ENCODE measurements around the gene IQUB.

Gene IQUB

GRCh38 chr7:123440101-123440548 is 94.3 kb downstream of the IQUB start:
- TF ChIP-seq CTCF (IDR thresholded peaks at IDR 0.05; ENCODE audit: borderline replicate concordance, control extremely low read depth, extremely low read depth, insufficient read depth, missing control alignments): no peak
- in situ Hi-C loops (cut with MboI; ENCODE audit: low sequenced_read_pairs, unreplicated experiment): no loop called here
- no peak for DNase-seq (ENCODE audit: low spot score)

- DNase-seq (ENCODE audit: low spot score): no peak
- in situ Hi-C loops (cut with MboI; ENCODE audit: low sequenced_read_pairs, unreplicated experiment): no loop called here
These were observed 95.2 kb downstream of the IQUB start for GRCh38 chr7:123439191-123439590.

GRCh38 chr7:123437447-123437995 is 96.9 kb downstream of the IQUB start:
- TF ChIP-seq CTCF (IDR thresholded peaks at IDR 0.05; ENCODE audit: borderline replicate concordance, control extremely low read depth, extremely low read depth, insufficient read depth, missing control alignments): no peak
- DNase-seq (ENCODE audit: low spot score): no peak
- in situ Hi-C loops (cut with MboI; ENCODE audit: low sequenced_read_pairs, unreplicated experiment): no loop called here

More at GRCh38 chr7:123439191-123439590, 95.2 kb downstream of the IQUB start:
- TF ChIP-seq CTCF (IDR thresholded peaks at IDR 0.05; ENCODE audit: borderline replicate concordance, control extremely low read depth, extremely low read depth, insufficient read depth, missing control alignments): no peak

GRCh38 chr7:123435080-123435700 is 99.2 kb downstream of the IQUB start:
- no peak for DNase-seq (ENCODE audit: low spot score)
- no peak for TF ChIP-seq CTCF (IDR thresholded peaks at IDR 0.05; ENCODE audit: borderline replicate concordance, control extremely low read depth, extremely low read depth, insufficient read depth, missing control alignments)
- in situ Hi-C loops (cut with MboI; ENCODE audit: low sequenced_read_pairs, unreplicated experiment): no loop called here

- in situ Hi-C loops (cut with MboI; ENCODE audit: low sequenced_read_pairs, unreplicated experiment): no loop called here
- no peak for TF ChIP-seq CTCF (IDR thresholded peaks at IDR 0.05; ENCODE audit: borderline replicate concordance, control extremely low read depth, extremely low read depth, insufficient read depth, missing control alignments)
- no peak for DNase-seq (ENCODE audit: low spot score)
These were observed 100.7 kb downstream of the IQUB start for GRCh38 chr7:123433665-123434064.

- in situ Hi-C loops (cut with MboI; ENCODE audit: low sequenced_read_pairs, unreplicated experiment): no loop called here
- DNase-seq (ENCODE audit: low spot score): no peak
- TF ChIP-seq CTCF (IDR thresholded peaks at IDR 0.05; ENCODE audit: borderline replicate concordance, control extremely low read depth, extremely low read depth, insufficient read depth, missing control alignments): no peak
These were observed 101.8 kb downstream of the IQUB start for GRCh38 chr7:123432601-123433000.

Data from GM13976 (cell line).